Neural crest cell (in vitro differentiated cells): ENCODE results near the gene GMDS. TPM values are rescaled to one million over a fixed set of nuclear protein-coding genes. Genes with fewer than 3 reads are reported as not detected.

ENCODE experiments used
- DNase-seq: peaks from one replicate; pipeline ENCODE4 v3.0.0; 2021; ENCODE audit warnings: low read depth, mixed read lengths, low spot score
- H3K27ac Mint-ChIP-seq: one replicate; pipeline ENCODE4 v1.8.0; 2021; ENCODE audit warnings: mild to moderate bottlenecking, mixed read lengths; ENCODE audit not compliant: unreplicated experiment
- H3K27me3 Mint-ChIP-seq: 2 replicates; pipeline ENCODE4 v1.8.0; 2021; ENCODE audit warnings: low read depth, mild to moderate bottlenecking, mixed read lengths
- H3K36me3 Mint-ChIP-seq: 2 replicates; pipeline ENCODE4 v1.8.0; 2021; ENCODE audit warnings: low read depth, mild to moderate bottlenecking, mixed read lengths
- H3K4me1 Mint-ChIP-seq: 2 replicates; pipeline ENCODE4 v1.8.0; 2021; ENCODE audit warnings: mixed read lengths
- H3K4me3 Mint-ChIP-seq: one replicate; pipeline ENCODE4 v1.8.0; 2021; ENCODE audit warnings: mild to moderate bottlenecking, mixed read lengths
- H3K9me3 Mint-ChIP-seq: 2 replicates; pipeline ENCODE4 v1.8.0; 2021; ENCODE audit warnings: mixed read lengths
- total RNA-seq: library from RNA; stranded (reverse); gene quantifications from 2 replicates; pipeline ENCODE4 v1.2.1, GENCODE V29; 2021
- TF ChIP-seq, protein P1 (sequence below): fragments of 200-600 bp; sonication (generic); conservative IDR thresholded peaks from 2 replicates; pipeline ENCODE4 v1.5.0; 2021; ENCODE audit warnings: antibody characterized with exemption, mild to moderate bottlenecking

GMDS gene
- total RNA-seq, 1 donor from 2014 or later, result 16.1 TPM

DNA sequence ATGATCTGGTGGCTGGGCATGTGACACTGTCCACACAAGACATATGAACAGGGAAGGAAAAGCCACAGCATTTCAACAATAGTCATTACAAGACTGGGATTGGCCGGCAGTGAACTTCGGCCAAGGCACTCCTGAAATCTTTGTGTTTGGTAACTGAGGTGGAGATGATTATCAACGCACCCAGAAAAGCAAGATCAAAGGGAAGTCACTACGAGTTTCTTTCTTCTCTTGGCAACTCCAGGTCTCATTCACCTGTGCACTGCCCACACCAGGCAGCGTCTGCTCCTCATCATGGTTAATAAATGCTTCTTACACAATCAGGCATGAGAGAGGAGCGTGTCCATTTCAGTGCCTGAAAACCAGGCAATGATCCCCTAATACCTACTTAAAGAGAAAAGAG, 656.2 kb downstream of the GMDS start:
- no peak for DNase-seq
- Mint-ChIP-seq H3K27me3 (peaks cover 13% of the 10 kb centered on the region), H3K27ac (no peak overlapping the region)

DNA sequence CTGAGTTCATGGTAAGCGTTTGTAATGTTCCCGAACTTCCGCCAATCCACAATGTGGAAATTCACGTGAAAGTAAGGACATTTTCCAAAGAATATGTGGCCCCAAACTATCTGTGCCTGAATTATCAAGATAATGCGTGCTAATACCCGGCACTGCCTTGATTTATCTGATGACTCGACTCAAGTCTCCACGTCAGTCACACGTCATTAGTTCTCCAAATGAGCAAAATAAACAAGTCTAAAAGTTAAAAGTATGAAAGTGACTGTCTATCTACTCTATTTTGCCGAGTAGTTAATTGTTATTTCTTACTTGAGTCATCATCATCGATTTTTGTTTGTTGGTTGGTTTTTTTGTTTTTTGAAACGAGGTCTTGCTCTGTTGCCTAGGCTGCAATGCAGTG, 657.4 kb downstream of the GMDS start:
- Mint-ChIP-seq H3K27me3 (peaks cover 2% of the 10 kb centered on the region), H3K36me3 (no peaks in the 10 kb centered on the region), H3K27ac (no peak overlapping the region), H3K9me3 (peaks cover 3% of the 10 kb centered on the region), H3K4me1 (no peaks in the 10 kb centered on the region), H3K4me3 (no peak overlapping the region)
- TF ChIP-seq, protein P1, sequence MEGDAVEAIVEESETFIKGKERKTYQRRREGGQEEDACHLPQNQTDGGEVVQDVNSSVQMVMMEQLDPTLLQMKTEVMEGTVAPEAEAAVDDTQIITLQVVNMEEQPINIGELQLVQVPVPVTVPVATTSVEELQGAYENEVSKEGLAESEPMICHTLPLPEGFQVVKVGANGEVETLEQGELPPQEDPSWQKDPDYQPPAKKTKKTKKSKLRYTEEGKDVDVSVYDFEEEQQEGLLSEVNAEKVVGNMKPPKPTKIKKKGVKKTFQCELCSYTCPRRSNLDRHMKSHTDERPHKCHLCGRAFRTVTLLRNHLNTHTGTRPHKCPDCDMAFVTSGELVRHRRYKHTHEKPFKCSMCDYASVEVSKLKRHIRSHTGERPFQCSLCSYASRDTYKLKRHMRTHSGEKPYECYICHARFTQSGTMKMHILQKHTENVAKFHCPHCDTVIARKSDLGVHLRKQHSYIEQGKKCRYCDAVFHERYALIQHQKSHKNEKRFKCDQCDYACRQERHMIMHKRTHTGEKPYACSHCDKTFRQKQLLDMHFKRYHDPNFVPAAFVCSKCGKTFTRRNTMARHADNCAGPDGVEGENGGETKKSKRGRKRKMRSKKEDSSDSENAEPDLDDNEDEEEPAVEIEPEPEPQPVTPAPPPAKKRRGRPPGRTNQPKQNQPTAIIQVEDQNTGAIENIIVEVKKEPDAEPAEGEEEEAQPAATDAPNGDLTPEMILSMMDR, result no peak
- DNase-seq, result no peak

More for the DNA sequence above, 656.2 kb downstream of the GMDS start:
- Mint-ChIP-seq H3K36me3 (no peaks in the 10 kb centered on the region), H3K4me3 (no peak overlapping the region), H3K4me1 (no peaks in the 10 kb centered on the region), H3K9me3 (no peaks in the 10 kb centered on the region)
- TF ChIP-seq, protein P1, result no peak

DNA sequence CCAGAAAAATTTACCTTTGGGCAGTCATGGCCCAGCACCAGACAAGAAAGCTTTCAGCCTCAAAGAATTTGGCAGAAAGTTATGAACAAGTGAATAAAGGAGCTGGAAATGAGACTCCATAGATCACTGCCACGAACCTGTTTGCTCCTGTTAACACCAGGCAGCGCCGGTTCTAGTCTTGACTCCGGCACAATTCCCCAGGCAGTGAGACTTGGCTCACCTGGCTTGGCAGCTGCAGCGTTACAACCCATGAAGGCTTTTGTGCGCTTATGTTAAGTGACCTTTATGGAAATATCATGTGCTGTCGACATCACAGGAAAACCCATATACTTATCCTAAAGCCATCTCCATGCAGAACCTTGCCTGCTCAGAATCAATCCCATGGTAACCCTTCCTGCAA, 657.9 kb downstream of the GMDS start:
- Mint-ChIP-seq H3K4me3 (no peak overlapping the region), H3K27me3 (no peaks in the 10 kb centered on the region), H3K27ac (no peak overlapping the region), H3K4me1 (no peaks in the 10 kb centered on the region), H3K9me3 (peaks cover 3% of the 10 kb centered on the region), H3K36me3 (no peaks in the 10 kb centered on the region)
- TF ChIP-seq, protein P1, result no peak
- no peak for DNase-seq

DNA sequence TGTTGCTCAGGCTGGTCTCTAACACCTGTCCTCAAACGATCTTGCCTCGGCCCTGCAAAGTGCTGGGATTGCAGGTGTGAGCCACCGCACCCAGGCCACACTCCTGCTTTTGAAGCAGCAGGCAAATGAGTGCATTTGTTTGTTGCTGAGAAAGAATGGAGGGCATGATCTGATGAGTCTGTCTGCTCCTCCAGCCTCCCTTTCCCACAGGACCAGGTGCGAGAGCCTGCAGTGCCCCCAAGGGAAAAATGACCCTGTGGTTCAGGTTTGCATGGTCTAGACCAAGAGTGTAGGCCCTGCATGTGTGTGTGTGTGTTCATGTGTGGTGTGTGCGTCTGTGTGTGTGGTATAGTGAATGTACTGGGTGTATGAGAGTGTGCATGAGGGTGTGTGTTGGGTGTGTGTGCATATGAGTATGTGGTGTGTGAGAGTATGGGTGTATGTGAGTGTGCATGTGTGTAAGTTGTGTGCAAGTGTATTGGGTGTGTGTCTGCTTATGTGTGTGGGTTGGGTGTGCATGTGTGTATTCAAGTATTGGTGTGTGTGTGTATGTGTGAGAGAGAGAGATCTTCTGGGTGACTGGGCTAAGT, 658.4 kb downstream of the GMDS start:
- H3K4me3 Mint-ChIP-seq, result no peak overlapping the region
- TF ChIP-seq, protein P1, result no peak
- H3K27ac Mint-ChIP-seq, result no peak overlapping the region
- no peak for DNase-seq
- H3K36me3 Mint-ChIP-seq, result no peaks in the 10 kb centered on the region
- H3K4me1 Mint-ChIP-seq, result no peaks in the 10 kb centered on the region
- H3K9me3 Mint-ChIP-seq, result peaks cover 3% of the 10 kb centered on the region
- no peaks in the 10 kb centered on the region for H3K27me3 Mint-ChIP-seq

DNA sequence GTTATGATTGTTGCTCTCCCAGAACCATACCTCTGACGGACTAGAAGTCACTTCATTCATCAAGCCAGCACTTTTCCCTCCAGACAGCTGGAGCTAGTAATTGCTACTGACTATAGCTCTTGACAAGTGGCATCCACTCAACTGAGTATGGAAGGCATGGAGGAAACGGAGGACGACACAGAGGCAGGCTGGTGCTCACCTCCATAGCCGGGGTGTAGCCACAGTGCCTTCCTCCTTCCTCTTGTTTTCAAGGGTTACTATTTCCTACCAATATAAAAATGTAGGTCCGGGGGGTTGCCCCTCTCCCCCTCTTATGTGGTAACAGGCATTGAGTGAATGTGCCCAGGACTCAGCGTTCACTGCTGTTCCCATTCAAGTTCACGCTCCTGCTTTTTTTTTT, 659.1 kb downstream of the GMDS start:
- no peak overlapping the region for H3K4me3 Mint-ChIP-seq

More for the DNA sequence above, 659.1 kb downstream of the GMDS start:
- Mint-ChIP-seq H3K36me3 (no peaks in the 10 kb centered on the region), H3K27ac (no peak overlapping the region), H3K27me3 (no peaks in the 10 kb centered on the region), H3K9me3 (peaks cover 3% of the 10 kb centered on the region), H3K4me1 (no peaks in the 10 kb centered on the region)
- TF ChIP-seq, protein P1, result no peak
- DNase-seq, result no peak
